IPS-11a (cell line): Measurements from ENCODE around the gene CCDC175.

Experiments
- H3K4me3 ChIP-seq: one replicate; pipeline ENCODE4 v1.5.1; 2013; ENCODE audit warnings: low read depth, low read length, control low read depth

CCDC175 gene

DNA sequence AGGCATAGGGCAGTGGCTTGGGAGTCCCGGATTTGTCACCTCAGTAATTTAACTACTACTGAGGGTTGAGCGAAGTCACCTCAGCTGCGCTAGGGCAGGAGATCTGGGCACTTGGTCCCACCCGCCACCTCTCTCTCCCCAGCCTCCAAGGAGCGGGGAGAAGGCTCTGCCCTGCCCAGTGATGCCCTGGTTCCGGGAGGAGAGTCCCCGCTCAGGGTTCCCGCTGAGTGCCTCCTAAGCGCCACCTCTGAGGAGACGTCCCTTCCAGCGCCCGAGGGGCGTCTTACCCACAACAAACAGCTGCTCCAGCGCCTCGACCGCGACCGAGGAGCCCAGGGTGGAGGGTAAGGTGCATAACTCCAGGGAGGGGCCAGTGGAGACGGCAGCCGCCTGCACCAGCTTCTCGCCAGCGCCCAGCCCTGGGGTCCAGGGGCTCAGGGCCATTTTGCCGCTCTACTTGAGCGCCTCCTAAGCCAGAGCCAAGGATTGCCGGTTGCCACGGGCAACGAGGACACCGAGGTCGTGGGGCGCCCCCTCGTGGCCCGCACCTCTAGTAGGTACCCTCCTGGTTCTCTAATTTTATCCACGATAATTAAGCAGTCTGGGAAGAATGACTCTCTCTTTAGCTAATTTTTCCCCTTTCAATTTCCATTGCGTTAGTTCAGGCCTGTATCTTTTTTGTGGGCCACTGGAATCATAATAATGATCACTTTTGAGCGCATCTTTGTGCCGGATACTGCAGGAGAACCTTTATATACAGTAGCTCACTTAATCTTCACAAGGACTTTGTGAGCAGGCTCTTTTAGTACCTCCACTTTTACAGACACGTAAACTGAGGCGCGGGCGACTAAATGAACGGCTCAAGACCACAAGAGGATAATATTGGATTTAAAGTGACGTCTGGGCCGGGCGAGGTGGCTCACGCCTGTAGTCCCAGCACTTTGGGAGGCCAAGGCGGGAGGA, at the start of gene CCDC175:
CCDC175 (minus strand) TSS at position 481 of the 963 bp plus-strand sequence; CDS start at position 444, 37 bp downstream.
- peak within 1 kb of the TSS; percentile 73 for H3K4me3 ChIP-seq

GRCh38 chr14:59622631-59623030, 46.0 kb upstream of the CCDC175 start:
- H3K4me3 ChIP-seq: no peak overlapping the region

DNA sequence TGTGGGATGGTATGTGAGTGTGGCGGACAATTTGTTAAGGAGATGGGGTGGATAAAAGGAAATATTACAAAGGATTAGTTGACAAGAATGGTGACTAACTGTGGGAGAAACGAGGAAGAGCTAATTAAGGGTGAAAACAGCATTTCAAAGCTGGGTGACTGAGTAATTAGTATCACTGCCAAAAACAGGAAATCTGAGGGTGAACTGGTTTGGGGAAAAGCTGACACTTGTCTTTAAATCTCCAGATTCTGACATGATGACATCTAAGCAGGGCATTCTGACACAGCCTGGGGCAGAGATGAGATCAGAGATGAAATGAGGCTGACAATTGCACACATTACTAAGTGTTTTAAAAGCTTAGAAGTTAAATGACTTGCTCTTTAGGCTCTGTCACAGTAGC, 42.4 kb upstream of the CCDC175 start:
- H3K4me3 ChIP-seq: no peak overlapping the region

- no peak overlapping the region for H3K4me3 ChIP-seq
Observed at GRCh38 chr14:59601056-59601455, 24.4 kb upstream of the CCDC175 start.

DNA sequence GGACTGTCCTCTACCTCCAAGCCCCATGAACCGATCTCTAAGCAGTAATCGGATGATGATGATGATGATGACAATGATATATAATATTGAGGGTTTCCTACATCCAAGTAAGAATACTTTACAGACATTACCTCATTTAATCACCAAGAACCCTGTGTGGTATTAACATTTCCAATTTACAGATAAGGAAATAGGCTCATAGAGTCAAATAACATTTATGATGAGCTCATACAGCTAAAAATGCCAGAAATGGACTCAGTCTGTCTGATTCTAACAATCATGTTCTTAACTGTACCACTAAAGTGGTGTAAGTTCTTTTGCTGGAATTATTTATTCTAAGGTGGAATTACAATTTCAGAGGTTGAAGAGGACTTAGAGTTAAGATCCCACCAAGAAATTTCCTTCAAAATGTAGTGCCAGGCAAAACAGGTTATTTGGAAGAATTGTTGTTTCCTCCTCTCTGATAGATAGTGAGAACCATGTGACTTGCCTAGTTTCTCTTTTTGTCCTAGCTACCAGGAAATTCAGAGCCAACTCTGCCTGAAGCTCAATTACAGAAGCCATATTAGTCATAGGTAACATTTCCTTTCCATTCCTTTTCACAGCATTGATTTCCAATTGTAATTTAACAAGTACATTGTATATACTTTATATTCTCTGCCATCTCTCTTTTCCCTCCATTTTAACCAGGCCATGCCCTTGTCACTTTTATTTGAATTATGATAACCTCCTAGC, 23.8 kb upstream of the CCDC175 start:
- no peak overlapping the region for H3K4me3 ChIP-seq

DNA sequence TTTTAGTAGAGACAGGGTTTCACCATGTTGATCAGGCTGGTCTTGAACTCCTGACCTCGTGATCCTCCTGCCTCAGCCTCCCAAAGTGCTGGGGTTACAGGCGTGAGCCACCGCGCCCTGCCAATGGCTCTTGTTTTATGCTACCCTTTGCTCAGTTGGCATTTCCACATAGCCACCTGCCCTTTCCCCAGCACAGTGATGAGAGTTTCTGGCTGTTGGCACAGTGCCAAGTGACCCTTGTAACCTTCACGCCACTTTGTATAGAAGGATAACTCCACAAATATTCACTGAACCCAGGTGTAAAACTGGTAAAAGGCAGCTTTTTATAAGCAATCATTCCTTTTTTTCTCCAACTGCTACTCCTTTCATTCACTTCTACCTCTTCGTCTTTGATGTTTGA, 18.5 kb upstream of the CCDC175 start:
- no peak overlapping the region for H3K4me3 ChIP-seq

DNA sequence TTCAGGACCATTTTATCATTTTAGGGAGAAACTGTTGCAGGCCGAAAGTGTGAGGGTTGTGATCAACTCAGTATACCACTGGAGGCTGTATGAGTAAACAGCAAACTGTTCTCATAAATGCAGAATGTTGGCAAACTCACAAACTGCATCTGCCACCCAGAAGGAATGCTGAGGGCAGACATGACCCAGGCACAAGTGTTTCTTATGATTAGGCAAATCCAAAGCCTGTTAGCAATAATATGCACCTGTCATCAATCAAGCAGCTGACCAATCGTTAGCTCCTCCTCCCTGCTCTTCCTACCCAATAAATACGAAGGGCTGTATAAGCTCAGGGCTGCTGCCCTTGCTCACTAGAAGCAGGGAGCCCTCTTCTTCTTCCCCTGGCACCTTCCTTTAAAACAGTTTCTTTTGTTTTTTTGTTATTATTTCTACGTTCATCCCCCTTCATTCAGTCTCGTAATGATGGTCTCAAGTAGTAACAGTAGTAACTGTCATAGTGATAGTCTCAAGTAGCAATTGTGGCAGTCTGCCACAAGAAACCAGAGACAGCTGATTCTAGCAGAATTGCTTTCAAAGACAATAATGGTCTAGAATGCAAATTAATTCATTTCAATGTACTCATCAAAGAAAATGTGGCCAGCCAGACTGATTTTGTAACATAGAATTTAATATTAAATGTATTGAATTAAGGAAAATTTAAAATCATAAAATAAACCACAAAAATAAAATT, 15.2 kb upstream of the CCDC175 start:
- H3K4me3 ChIP-seq: no peak overlapping the region

- no peak overlapping the region for H3K4me3 ChIP-seq
Observed at GRCh38 chr14:59588101-59588500, 11.5 kb upstream of the CCDC175 start.

DNA sequence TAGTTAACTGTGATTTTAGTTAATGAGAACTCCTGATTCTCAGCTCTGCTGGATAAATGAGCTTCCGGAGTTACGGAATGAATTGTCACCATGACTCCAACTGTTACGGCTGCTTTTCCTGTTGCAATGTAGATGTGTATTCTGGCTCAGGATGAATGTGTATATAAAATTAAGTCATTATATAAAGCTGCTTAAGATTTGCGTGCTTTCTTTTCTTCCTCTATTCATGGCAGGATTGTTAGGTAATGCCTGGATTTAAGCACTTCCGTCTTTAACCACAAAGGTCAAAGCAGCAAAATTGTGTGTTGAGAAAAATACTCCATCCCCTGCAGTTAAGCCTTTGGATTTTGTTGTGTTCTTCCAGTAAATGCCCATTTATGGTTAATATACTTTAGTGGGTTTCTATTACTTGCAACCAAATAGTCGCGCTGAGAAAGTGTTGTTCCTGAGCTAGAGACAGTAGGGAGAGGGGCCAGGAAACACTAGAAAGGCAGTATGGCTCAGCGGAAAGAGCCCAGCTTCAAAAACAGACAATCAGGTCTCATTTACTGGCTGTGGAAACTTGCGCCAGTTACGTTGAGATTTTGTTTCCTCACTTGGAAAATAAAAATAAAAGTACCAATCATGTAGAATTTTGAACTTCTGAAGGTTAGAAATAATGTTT, 9.4 kb upstream of the CCDC175 start:
- no peak overlapping the region for H3K4me3 ChIP-seq

- H3K4me3 ChIP-seq: no peak overlapping the region
Observed at GRCh38 chr14:59583755-59584154, 7.1 kb upstream of the CCDC175 start.

DNA sequence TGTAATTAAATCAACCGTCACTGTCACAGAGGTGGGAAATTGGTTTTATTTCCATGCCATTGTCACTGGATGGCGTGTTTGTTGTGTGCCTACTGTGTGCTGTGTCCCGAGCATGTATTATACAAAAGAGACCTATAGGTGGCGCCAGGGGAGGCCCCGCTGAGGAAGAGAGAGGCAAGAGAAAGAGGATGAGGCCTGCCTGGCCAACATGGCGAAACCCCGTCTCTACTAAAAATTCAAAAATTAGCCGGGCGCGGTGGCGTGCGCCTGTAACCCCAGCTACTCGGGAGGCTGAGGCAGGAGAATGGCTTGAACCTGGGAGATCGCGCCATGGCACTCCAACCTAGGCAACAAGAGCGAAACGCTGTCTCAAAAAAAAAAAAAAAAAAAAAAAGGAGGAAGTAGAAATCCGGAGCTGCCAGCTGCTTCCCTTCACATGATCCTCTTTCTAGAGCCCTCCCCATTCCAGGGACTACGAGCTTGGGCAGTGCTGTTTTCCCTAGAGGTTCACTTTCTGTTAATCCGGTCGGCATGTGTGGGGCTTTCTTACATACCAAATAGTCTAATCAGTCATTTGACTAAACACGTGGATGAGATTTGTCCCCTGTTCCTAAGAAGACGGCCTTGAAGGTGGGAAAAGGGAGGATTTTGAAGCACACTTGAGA, 6.4 kb upstream of the CCDC175 start:
- no peak overlapping the region for H3K4me3 ChIP-seq

GRCh38 chr14:59582161-59582560, 5.5 kb upstream of the CCDC175 start:
- H3K4me3 ChIP-seq: no peak overlapping the region

DNA sequence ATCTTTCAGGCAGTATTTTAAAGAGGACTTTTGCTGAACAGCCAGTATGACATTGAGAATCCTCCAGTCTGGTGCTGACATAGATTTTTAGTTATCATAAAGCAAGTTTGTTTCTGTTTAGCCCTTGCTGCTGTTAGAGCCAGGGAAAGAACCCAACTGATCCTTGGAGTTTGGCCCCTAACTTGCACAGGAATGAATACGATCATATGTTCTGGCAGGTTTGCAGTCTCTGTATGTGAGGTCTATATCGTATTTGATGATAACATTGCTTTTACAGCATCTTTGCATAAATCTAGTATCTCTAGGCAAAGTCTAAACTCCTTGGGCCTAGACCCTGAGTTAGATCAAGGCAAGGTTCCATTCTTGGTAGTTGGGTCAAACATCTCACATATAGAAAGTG, 4.3 kb upstream of the CCDC175 start:
- H3K4me3 ChIP-seq: no peak overlapping the region

- H3K4me3 ChIP-seq: no peak overlapping the region
Observed at GRCh38 chr14:59570122-59570521, 6.5 kb downstream of the CCDC175 start.

- H3K4me3 ChIP-seq: no peak overlapping the region
Observed at GRCh38 chr14:59566725-59567124, 9.9 kb downstream of the CCDC175 start.

GRCh38 chr14:59566296-59566695, 10.3 kb downstream of the CCDC175 start:
- no peak overlapping the region for H3K4me3 ChIP-seq

DNA sequence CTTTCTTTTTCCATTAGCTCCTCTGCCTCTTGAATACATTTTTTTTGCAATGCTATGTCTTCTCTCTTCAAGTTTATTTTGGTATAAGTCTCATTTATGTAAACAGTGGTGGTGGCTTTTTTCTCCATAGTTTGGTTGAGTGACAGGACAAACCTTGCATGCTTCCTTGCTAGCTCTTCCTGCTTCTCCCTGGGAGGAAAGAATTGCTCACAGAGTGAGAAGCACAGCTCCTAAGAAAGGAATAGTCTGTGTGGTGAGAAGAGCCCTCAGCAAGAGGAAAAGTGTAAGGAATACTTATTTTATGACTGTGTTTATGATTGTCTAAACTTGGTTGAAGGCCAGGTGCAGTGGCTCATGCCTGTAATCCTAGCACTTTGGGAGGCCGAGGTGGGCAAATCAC, 11.5 kb downstream of the CCDC175 start:
- no peak overlapping the region for H3K4me3 ChIP-seq

DNA sequence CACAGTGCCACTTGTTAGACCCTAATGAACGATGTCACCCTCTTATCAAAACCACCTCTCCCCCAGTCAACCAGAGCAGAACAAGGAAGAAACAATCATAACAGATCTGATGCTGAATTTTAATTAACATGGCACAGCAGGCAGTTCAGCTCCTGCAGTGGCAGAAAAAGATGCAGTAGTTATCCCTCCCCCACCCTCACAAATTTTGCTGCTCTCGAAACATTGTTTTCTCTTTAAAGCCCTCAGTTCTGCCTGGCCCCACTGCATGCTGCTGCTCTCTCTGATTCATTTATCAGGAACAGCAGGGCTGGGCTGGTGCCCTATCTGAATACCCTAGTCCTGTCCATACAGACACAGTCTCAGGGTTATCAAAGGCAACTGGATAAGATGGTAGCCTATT, 12.2 kb downstream of the CCDC175 start:
- H3K4me3 ChIP-seq: no peak overlapping the region

GRCh38 chr14:59547310-59547709, 29.3 kb downstream of the CCDC175 start:
- no peak overlapping the region for H3K4me3 ChIP-seq

- no peak overlapping the region for H3K4me3 ChIP-seq
Observed at GRCh38 chr14:59543873-59544272, 32.7 kb downstream of the CCDC175 start.
